Suprapubic skin (tissue), 4 donors: Measurements from ENCODE around the gene SUN3. TPM values are rescaled to one million over a fixed set of nuclear protein-coding genes. Genes with fewer than 3 reads are reported as not detected.

Experiments used
- DNase-seq, 2 donors: peaks; one replicate each; pipeline ENCODE4 v3.0.0-alpha.2; 2019; ENCODE audit warnings: low spot score in 2 of 2
- H3K27ac ChIP-seq: fragments of 200-600 bp; sonication (generic); one replicate; pipeline ENCODE4 v1.5.1; 2019
- H3K27me3 ChIP-seq: fragments of 200-600 bp; sonication (generic); one replicate; pipeline ENCODE4 v1.5.1; 2019
- H3K36me3 ChIP-seq: fragments of 200-600 bp; sonication (generic); one replicate; pipeline ENCODE4 v1.5.1; 2019
- H3K4me1 ChIP-seq: fragments of 200-600 bp; sonication (generic); one replicate; pipeline ENCODE4 v1.5.1; 2019
- H3K4me3 ChIP-seq: fragments of 200-600 bp; sonication (generic); one replicate; pipeline ENCODE4 v1.5.1; 2019; ENCODE audit warnings: mild to moderate bottlenecking
- H3K9me3 ChIP-seq: fragments of 200-600 bp; sonication (generic); one replicate; pipeline ENCODE4 v1.5.1; 2019
- EP300 ChIP-seq: sonication (generic); formaldehyde crosslinking; IDR thresholded peaks from one replicate; pipeline ENCODE4 v1.6.1; 2017; ENCODE audit warnings: antibody characterized with exemption
- POLR2A ChIP-seq, 2 donors: fragments of 450-650 bp; IDR thresholded peaks; one replicate each; pipeline ENCODE4 v1.6.1; 2017; ENCODE audit warnings: antibody characterized with exemption in 2 of 2, mild to moderate bottlenecking in 2 of 2, moderate library complexity in 2 of 2
- POLR2AphosphoS5 ChIP-seq, 3 donors: sonication (generic); formaldehyde crosslinking; IDR thresholded peaks; one replicate each; pipeline ENCODE4 v1.6.1; 2017; ENCODE audit warnings: antibody characterized with exemption in 3 of 3
- WGBS: methylation state at CpG from one replicate; pipeline ENCODE4 v1.1.5; 2018; 5-methylcytosine and 5-hydroxymethylcytosine counted together
- total RNA-seq, 4 donors: library from RNA; depleted of rRNA; stranded (reverse); fragments of >200 nt; gene quantifications; one replicate each; pipeline ENCODE4 v1.1.0, GENCODE V29; 2016
- TF ChIP-seq, protein P1 (sequence below), 2 donors: fragments of 200-600 bp in 1 of 2; fragments of 450-650 bp in 1 of 2; sonication (generic) in 1 of 2; IDR thresholded peaks; one replicate each; pipeline ENCODE4 v1.5.1; 2016 to 2019; ENCODE audit warnings: antibody characterized with exemption in 2 of 2, mild to moderate bottlenecking in 1 of 2, moderate library complexity in 1 of 2

SUN3 gene
- total RNA-seq, 4 donors from 2014 or later = not detected

DNA sequence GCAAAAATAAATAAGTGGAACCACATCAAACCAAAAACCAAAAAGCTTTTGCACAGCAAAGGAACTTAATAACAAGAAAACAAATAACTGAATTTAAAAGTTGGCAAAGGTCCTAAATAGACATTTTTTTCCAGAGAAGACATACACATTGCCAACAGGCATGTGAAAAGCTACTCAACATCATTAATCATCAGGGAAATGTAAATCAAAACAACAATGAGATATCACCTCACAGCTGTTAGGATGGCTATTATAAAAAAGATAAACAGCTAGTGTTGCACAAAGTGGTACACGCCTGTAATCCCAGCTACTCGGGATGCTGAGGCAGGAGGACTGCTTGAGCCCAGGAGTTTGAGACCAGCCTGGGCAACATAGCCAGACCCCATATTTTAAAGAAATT is 2.2 kb upstream of the SUN3 start:
- Histone ChIP-seq H3K27ac (no peak overlapping the region), H3K27me3 (peaks cover 33% of the 10 kb centered on the region), H3K9me3 (no peaks in the 10 kb centered on the region), H3K4me1 (peaks cover 14% of the 10 kb centered on the region), H3K4me3 (no peak overlapping the region), H3K36me3 (no peaks in the 10 kb centered on the region)
- no peak for TF ChIP-seq POLR2AphosphoS5 (IDR thresholded peaks at IDR 0.05)
- no peak for TF ChIP-seq EP300
- TF ChIP-seq, protein P1, sequence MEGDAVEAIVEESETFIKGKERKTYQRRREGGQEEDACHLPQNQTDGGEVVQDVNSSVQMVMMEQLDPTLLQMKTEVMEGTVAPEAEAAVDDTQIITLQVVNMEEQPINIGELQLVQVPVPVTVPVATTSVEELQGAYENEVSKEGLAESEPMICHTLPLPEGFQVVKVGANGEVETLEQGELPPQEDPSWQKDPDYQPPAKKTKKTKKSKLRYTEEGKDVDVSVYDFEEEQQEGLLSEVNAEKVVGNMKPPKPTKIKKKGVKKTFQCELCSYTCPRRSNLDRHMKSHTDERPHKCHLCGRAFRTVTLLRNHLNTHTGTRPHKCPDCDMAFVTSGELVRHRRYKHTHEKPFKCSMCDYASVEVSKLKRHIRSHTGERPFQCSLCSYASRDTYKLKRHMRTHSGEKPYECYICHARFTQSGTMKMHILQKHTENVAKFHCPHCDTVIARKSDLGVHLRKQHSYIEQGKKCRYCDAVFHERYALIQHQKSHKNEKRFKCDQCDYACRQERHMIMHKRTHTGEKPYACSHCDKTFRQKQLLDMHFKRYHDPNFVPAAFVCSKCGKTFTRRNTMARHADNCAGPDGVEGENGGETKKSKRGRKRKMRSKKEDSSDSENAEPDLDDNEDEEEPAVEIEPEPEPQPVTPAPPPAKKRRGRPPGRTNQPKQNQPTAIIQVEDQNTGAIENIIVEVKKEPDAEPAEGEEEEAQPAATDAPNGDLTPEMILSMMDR (IDR thresholded peaks at IDR 0.05) = no peak
- no peak for TF ChIP-seq POLR2A (IDR thresholded peaks at IDR 0.05)
- no peak for DNase-seq
- WGBS = 45% methylated on average over 2 of the region's 2 CpGs

DNA sequence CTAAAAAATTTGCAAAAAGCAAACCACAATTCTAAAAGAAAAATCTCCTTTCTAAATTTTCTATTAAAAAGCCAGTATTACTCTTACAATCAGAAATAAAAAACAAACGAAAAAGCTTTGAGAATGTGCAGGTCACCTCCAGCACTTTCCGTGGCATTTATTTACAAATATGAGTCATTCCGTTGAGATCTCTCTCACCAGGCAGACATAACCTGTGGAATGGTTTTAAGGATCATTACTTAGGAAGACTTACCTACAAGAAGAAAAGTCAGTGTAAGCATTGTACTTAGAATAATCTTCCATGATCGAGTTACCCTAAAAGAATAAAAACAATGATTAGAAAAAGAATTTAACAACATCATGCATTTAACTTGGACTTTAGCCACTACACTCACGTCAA is 3.3 kb downstream of the SUN3 start:
- H3K9me3 ChIP-seq = no peaks in the 10 kb centered on the region
- no peak overlapping the region for H3K27ac ChIP-seq
- no peaks in the 10 kb centered on the region for H3K36me3 ChIP-seq
- no peak overlapping the region for H3K4me3 ChIP-seq
- WGBS = 80% methylated on average over 5 of the region's 5 CpGs
- TF ChIP-seq, protein P1 (IDR thresholded peaks at IDR 0.05) = no peak
- DNase-seq = no peak
- H3K4me1 ChIP-seq = no peaks in the 10 kb centered on the region
- H3K27me3 ChIP-seq = peaks cover 12% of the 10 kb centered on the region

DNA sequence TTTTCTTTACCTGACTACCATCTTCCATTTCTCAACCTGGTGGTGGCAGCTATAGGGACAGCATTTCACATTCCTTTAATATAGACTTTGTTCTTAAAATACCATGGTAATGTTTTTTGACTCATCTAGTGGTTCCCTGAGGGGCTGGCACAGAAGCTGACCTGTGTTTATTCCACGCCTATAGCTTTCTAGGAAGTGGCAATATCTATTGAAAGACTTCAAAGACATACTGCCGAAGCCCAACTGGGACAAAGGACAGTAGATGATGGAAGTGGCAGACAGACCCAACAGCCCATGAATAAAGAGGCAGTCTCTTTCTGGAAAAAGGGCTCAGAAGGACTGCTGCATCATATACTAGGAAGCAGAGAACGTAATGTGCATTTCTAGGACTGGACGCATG is 11.2 kb downstream of the SUN3 start:
- WGBS = 87% methylated on average over 4 of the region's 4 CpGs
- Histone ChIP-seq H3K27ac (no peak overlapping the region), H3K4me3 (no peak overlapping the region), H3K36me3 (no peaks in the 10 kb centered on the region), H3K9me3 (no peaks in the 10 kb centered on the region), H3K4me1 (no peaks in the 10 kb centered on the region), H3K27me3 (no peaks in the 10 kb centered on the region)
- no peak for DNase-seq
- TF ChIP-seq POLR2A (IDR thresholded peaks at IDR 0.05) = no peak
- TF ChIP-seq, protein P1 (IDR thresholded peaks at IDR 0.05) = no peak
- no peak for TF ChIP-seq EP300
- no peak for TF ChIP-seq POLR2AphosphoS5 (IDR thresholded peaks at IDR 0.05)

DNA sequence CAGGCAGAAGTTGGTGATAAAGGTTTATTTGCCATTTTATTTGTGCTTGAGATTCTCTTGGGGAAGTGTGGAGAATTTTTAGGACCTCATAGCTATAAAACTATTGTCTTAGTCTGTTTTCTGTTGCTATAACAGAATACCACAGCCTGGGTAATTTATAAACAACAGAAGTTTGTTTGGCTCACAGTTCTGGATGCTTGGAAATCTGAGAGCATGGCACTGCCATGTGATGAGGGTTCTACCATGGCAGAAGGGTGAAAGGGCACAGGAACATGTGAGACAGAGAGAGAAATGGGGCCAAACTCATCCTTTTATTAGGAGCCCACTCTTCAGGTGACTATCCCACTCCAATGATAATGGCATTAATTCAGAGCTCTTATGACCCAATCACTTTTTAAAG is 12.3 kb downstream of the SUN3 start:
- H3K36me3 ChIP-seq = no peaks in the 10 kb centered on the region
- H3K9me3 ChIP-seq = no peaks in the 10 kb centered on the region
- no peaks in the 10 kb centered on the region for H3K4me1 ChIP-seq
- H3K27me3 ChIP-seq = no peaks in the 10 kb centered on the region
- no peak for DNase-seq
- H3K27ac ChIP-seq = no peak overlapping the region
- H3K4me3 ChIP-seq = no peak overlapping the region
- TF ChIP-seq EP300 (no peak), POLR2AphosphoS5 (IDR thresholded peaks at IDR 0.05) (no peak), POLR2A (IDR thresholded peaks at IDR 0.05) (no peak)
- TF ChIP-seq, protein P1 (IDR thresholded peaks at IDR 0.05) = no peak

DNA sequence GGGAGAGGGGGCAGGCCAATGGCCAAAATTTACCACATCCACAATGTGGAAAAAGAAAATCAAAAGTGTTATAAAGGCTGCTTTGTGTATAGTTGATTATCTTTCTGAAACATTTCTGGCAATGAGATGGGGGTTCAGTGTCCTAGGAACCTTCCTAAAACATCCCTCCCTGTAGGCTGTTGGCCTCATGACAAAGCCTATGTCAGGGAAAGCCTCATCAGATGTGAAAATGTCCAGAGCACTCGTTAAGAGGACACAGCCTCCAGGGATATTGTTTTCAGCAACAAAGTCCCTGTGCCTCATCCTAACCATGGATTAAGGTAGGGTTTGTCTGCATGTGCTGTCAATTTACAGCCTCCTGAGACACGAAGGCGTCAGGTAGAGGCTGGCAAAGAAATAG is 17.0 kb downstream of the SUN3 start:
- no peaks in the 10 kb centered on the region for H3K36me3 ChIP-seq
- no peaks in the 10 kb centered on the region for H3K27me3 ChIP-seq
- no peak overlapping the region for H3K27ac ChIP-seq
- no peak overlapping the region for H3K4me3 ChIP-seq
- 50% methylated on average over 3 of the region's 3 CpGs for WGBS
- H3K9me3 ChIP-seq = no peaks in the 10 kb centered on the region
- no peaks in the 10 kb centered on the region for H3K4me1 ChIP-seq
- TF ChIP-seq EP300 = no peak
- no peak for TF ChIP-seq POLR2AphosphoS5 (IDR thresholded peaks at IDR 0.05)
- TF ChIP-seq, protein P1 (IDR thresholded peaks at IDR 0.05) = no peak
- no peak for TF ChIP-seq POLR2A (IDR thresholded peaks at IDR 0.05)
- DNase-seq = no peak
